GM18873 (cell line): ENCODE results near the gene FGD1.

Source experiments
- ATAC-seq: cut with Tn5 transposase; IDR thresholded peaks from one replicate; pipeline ENCODE4 v1.9.1; 2021; ENCODE audit warnings: mild to moderate bottlenecking, moderate library complexity, moderate number of reproducible peaks; ENCODE audit not compliant: unreplicated experiment, low FRiP score

FGD1 gene

DNA sequence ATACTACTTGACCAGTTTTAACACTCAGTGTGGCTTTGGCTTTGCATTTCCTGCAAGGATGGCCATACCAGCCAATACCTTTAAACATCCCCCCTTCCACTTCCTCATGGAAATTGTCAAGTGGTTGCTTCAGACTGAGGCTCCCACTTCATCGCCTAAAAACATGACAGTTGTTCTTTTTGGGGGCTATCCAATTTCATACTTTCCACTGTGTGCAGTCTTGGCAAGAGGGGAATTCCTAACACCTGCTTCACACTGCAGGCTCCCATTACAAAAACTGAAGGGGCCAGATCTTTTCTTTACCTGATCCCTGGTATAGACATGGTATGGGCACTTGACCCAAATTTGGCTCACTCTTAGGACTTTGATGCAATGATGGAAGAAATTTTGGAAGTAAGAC is 84.3 kb downstream of the FGD1 start:
- no peak for ATAC-seq

DNA sequence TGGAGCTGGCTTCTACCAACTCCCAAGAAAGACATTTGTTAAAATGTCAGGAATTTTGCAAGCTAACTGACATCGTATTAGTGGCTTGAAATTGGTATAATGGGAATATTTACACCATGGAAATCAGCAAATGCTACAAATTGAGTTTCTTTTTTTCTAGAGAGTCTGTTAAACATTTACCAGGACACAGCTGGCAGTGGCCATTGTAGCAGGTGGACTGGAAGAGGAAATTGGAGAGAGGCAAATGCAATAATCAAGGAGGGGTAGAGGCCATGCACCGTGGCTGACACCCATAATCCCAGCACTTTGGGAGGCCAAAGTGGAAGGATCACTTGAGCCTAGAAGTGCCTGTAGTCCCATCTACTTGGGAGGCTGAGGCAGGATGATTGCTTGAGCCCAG is 88.8 kb downstream of the FGD1 start:
- ATAC-seq: no peak

DNA sequence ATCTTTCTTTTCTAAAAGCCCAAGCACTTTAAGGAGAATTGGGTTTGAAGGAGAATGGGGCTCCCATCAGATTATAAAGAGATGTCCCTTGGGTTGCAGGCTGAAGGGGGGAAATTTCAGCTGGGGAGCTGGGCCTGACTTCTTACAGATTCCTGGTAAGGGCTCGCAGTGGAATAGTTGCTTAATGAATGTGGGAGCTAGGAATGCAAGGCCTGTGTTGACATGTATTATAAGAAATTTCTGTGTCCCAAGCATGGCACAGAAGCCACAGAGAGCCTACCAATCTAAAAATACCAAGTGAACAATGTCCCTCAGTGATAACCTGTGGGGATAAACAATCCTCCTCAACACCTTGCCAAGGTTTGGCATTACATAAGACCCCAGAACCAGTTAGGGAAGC is 98.9 kb downstream of the FGD1 start:
- no peak for ATAC-seq
